Gastrocnemius medialis (tissue), 4 donors: ENCODE data around the gene KIF18A. TPM values are rescaled to one million over a fixed set of nuclear protein-coding genes. Genes with fewer than 3 reads are reported as not detected.
"Not testable (repeated sequence)": the region's sequence is repeated elsewhere in the genome, so short reads cannot be mapped to it uniquely, and the experiment has no call there.

Source experiments
- ATAC-seq, 2 donors: fragments of 150-250 bp; one replicate each; pipeline ENCODE4 v1.9.1; 2016
- DNase-seq, 2 donors: peaks; one replicate each; pipeline ENCODE4 v3.0.0-alpha.2; 2019
- H3K27ac ChIP-seq, 4 donors: fragments of 200-600 bp; sonication (generic); 1 replicate in 1 of 4; 2 replicates in 3 of 4; pipeline ENCODE4 v1.5.1; 2016 to 2018; ENCODE audit warnings: mild to moderate bottlenecking in 2 of 4, moderate library complexity in 1 of 4
- H3K27me3 ChIP-seq, 3 donors: fragments of 200-600 bp; sonication (generic) in 2 of 3; 1 replicate in 1 of 3; 2 replicates in 2 of 3; pipeline versions ENCODE4 v1.5.1 to v1.6.0; 2016 to 2019; ENCODE audit warnings: mild to moderate bottlenecking in 1 of 3, moderate library complexity in 1 of 3
- H3K36me3 ChIP-seq, 2 donors: fragments of 200-600 bp; sonication (generic) in 1 of 2; one replicate each; pipeline ENCODE4 v1.5.1; 2017 to 2018
- H3K4me1 ChIP-seq, 2 donors: fragments of 200-600 bp; sonication (generic) in 1 of 2; one replicate each; pipeline ENCODE4 v1.5.1; 2016 to 2017; ENCODE audit warnings: mild to moderate bottlenecking in 2 of 2
- H3K4me3 ChIP-seq, 4 donors: fragments of 200-600 bp; sonication (generic) in 3 of 4; 1 replicate in 1 of 4; 2 replicates in 3 of 4; pipeline ENCODE4 v1.5.1; 2016 to 2019; ENCODE audit warnings: mild to moderate bottlenecking in 2 of 4
- H3K9me3 ChIP-seq, 3 donors: fragments of 200-600 bp; sonication (generic) in 2 of 3; 1 replicate in 1 of 3; 2 replicates in 2 of 3; pipeline ENCODE4 v1.5.1; 2016 to 2019
- CTCF ChIP-seq, 5 experiments: fragments of 450-650 bp in 3 of 5; fragments of 200-600 bp in 2 of 5; sonication (generic) in 2 of 5; IDR thresholded peaks in 4 of 5; conservative IDR thresholded peaks in 1 of 5; 1 replicate in 4 of 5; 2 replicates in 1 of 5; pipeline ENCODE4 v1.5.1; 2016 to 2019; ENCODE audit warnings: antibody characterized with exemption in 5 of 5, mild to moderate bottlenecking in 3 of 5, moderate library complexity in 3 of 5
- POLR2A ChIP-seq, 2 donors: fragments of 450-650 bp; IDR thresholded peaks; one replicate each; pipeline ENCODE4 v1.6.1; 2017; ENCODE audit warnings: antibody characterized with exemption in 2 of 2, mild to moderate bottlenecking in 2 of 2, moderate library complexity in 2 of 2
- in situ Hi-C, 4 donors: fragments of 200-750 bp; cut with MboI; loops; one replicate each; pipeline versions ENCODE4 v1.15.0 to v1.8.0; 2017; ENCODE audit warnings: low sequenced_read_pairs in 4 of 4
- intact Hi-C: fragments of 100-400 bp; cut with DNase I; formaldehyde crosslinking; loops from one replicate; pipeline ENCODE4 v1.15.1; 2023; ENCODE audit warnings: low total_unique reads
- total RNA-seq, 4 donors: library from RNA; depleted of rRNA; stranded (reverse); fragments of >200 nt; gene quantifications; one replicate each; pipeline versions ENCODE4 v1.1.0 to v1.2.3, GENCODE V29; 2016

The KIF18A gene
- total RNA-seq, 4 donors from 2014 or later, result 0.10 to 0.41 (median 0.10) TPM

DNA sequence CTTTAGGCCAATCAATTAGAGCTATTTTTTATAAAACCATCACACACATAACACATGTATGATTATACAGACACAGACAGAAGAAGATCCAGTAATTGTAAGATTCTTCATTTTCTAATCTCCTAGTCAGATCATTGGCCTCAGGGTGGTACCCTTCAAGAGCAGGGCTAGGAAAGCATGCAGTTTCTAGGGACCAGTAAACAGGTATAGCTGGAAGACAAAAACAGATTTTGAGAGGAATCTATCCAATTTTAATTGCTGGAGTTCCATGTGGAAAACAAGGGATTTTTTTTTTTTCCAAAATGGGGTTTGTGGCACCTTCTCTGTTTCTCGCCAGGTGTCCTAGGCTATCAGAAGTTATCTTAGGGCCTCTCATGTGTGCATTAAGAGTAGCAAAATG lies 29.9 kb upstream of the KIF18A start:
- in situ Hi-C loops (no loop called here), intact Hi-C loops (no loop called here)
- no peaks in the 10 kb centered on the region for H3K4me1 ChIP-seq
- DNase-seq (no peak), ATAC-seq (no peak)
- no peak overlapping the region for H3K27ac ChIP-seq
- TF ChIP-seq POLR2A (IDR thresholded peaks at IDR 0.05), result no peak
- no peak for TF ChIP-seq CTCF (IDR thresholded peaks at IDR 0.05 in 4 of 5, conservative IDR thresholded peaks at IDR 0.05 in 1 of 5)
- H3K9me3 ChIP-seq, result peaks cover 0 to 8% (median 0%) of the 10 kb centered on the region in 3 donors
- H3K27me3 ChIP-seq, result no peaks in the 10 kb centered on the region
- H3K36me3 ChIP-seq, result peaks cover 0 to 25% of the 10 kb centered on the region in 2 donors
- H3K4me3 ChIP-seq, result no peak overlapping the region

- in situ Hi-C loops (no loop called here), intact Hi-C loops (no loop called here)
- ATAC-seq (no peak), DNase-seq (no peak)
- H3K4me3 ChIP-seq, result no peak overlapping the region
- no peaks in the 10 kb centered on the region for H3K27me3 ChIP-seq
- peaks cover 0 to 8% (median 0%) of the 10 kb centered on the region in 3 donors for H3K9me3 ChIP-seq
- no peaks in the 10 kb centered on the region for H3K4me1 ChIP-seq
- TF ChIP-seq CTCF (IDR thresholded peaks at IDR 0.05 in 4 of 5, conservative IDR thresholded peaks at IDR 0.05 in 1 of 5) (no peak), POLR2A (IDR thresholded peaks at IDR 0.05) (no peak)
- peaks cover 0 to 25% of the 10 kb centered on the region in 2 donors for H3K36me3 ChIP-seq
- no peak overlapping the region for H3K27ac ChIP-seq
Measured at GRCh38 chr11:28137366-28137765, 29.4 kb upstream of the KIF18A start.

GRCh38 chr11:28136157-28136556 lies 28.2 kb upstream of the KIF18A start:
- intact Hi-C loops, result not testable (repeated sequence)

DNA sequence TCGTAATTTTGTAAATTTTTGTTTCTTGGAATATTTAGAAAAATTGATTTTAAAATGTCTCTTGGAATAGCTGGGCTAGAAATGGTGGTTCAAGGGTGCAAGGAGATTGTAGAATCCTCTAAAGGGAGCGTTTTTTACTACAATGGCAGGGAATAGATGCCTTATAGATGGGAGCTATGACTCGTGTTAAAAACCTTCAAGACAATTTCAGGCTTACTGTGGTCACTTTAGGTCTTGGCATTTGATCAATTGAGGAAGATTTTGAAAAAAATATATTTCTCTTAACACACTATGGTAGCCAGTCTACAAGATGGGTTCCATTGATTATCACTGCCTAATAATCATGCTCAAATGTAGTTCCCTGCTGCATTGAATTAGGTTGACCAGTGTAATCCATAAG lies 25.2 kb upstream of the KIF18A start:
- no peaks in the 10 kb centered on the region for H3K27me3 ChIP-seq
- peaks cover 0 to 11% of the 10 kb centered on the region in 2 donors for H3K36me3 ChIP-seq
- no peak overlapping the region for H3K4me3 ChIP-seq
- no peaks in the 10 kb centered on the region for H3K4me1 ChIP-seq
- H3K9me3 ChIP-seq, result no peaks in the 10 kb centered on the region
- no peak overlapping the region for H3K27ac ChIP-seq
- intact Hi-C loops, result no loop called here
- ATAC-seq, result no peak
- TF ChIP-seq POLR2A (IDR thresholded peaks at IDR 0.05), result no peak
- no peak for TF ChIP-seq CTCF (IDR thresholded peaks at IDR 0.05 in 4 of 5, conservative IDR thresholded peaks at IDR 0.05 in 1 of 5)
- in situ Hi-C loops, result no loop called here
- no peak for DNase-seq

More at GRCh38 chr11:28136157-28136556, 28.2 kb upstream of the KIF18A start:
- H3K36me3 ChIP-seq, result peaks cover 0 to 25% of the 10 kb centered on the region in 2 donors
- H3K4me3 ChIP-seq, H3K27ac ChIP-seq, H3K9me3 ChIP-seq, H3K4me1 ChIP-seq, in situ Hi-C loops, H3K27me3 ChIP-seq, ATAC-seq, DNase-seq: not testable (repeated sequence)

DNA sequence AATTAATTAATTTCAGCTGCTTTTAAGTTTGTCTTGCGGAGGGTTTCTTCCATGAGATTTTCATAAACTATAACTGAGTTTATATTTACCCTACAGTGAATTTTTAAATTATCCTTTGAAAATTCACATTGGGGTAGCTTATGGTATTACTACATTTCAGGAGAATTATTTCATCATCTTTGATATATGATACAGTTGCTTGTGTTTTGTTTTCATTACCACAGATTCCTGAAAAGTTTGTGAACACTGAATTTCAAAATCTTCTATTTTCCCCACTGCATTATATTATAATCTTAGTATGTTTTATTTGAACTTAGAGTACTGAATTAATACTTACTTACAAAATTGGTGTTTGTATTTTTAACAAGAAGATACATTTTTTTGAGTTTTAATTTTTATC lies 24.6 kb upstream of the KIF18A start:
- in situ Hi-C loops, result no loop called here
- Histone ChIP-seq H3K9me3 (no peaks in the 10 kb centered on the region), H3K27me3 (no peaks in the 10 kb centered on the region), H3K4me1 (no peaks in the 10 kb centered on the region), H3K27ac (no peak overlapping the region), H3K4me3 (no peak overlapping the region), H3K36me3 (peaks cover 0 to 11% of the 10 kb centered on the region in 2 donors)
- intact Hi-C loops, result no loop called here
- DNase-seq (no peak), ATAC-seq (no peak)
- TF ChIP-seq CTCF (IDR thresholded peaks at IDR 0.05 in 4 of 5, conservative IDR thresholded peaks at IDR 0.05 in 1 of 5) (no peak), POLR2A (IDR thresholded peaks at IDR 0.05) (no peak)
